H1 (cell line): Measurements from ENCODE around the gene ZNF425. TPM values are rescaled to one million over a fixed set of nuclear protein-coding genes. Genes with fewer than 3 reads are reported as not detected.

Source experiments
- CTCF ChIA-PET: fragments of 300-600 bp; sonication (Branson Sonifier 250); formaldehyde crosslinking; loops from one replicate; lab custom pipeline; 2021; ENCODE audit not compliant: partially characterized antibody; lab: Charles Lee
- POLR2A ChIA-PET: fragments of 300-600 bp; sonication (Branson Sonifier 250); formaldehyde crosslinking; loops from one replicate; lab custom pipeline; 2021; ENCODE audit warnings: inconsistent platforms; ENCODE audit not compliant: partially characterized antibody; lab: Charles Lee
- DNase-seq, 2 experiments: peaks; one replicate each; pipeline versions ENCODE4 v3.0.0 to v3.0.0-alpha.2; 2010 to 2022; ENCODE audit warnings: low spot score in 2 of 2, low read depth in 1 of 2, mixed read lengths in 1 of 2
- FAIRE-seq: peaks from 2 replicates; lab custom pipeline; 2011; peaks lifted over from hg19 to GRCh38; lab: Jason Lieb, UNC
- H2AFZ ChIP-seq: 2 replicates; pipeline ENCODE4 v1.8.1; 2012; ENCODE audit warnings: low read length, inconsistent platforms
- H2AK5ac ChIP-seq: 2 replicates; pipeline ENCODE4 v1.6.1; 2013; ENCODE audit warnings: low read depth, low read length
- H2BK120ac ChIP-seq: replicated peaks from 2 replicates; pipeline ENCODE3; 2013; ENCODE audit warnings: low read depth, low read length, inconsistent platforms
- H2BK12ac ChIP-seq: 2 replicates; pipeline ENCODE4 v1.6.1; 2013; ENCODE audit warnings: low read depth, low read length
- H2BK15ac ChIP-seq: 2 replicates; pipeline ENCODE4 v1.6.1; 2013; ENCODE audit warnings: low read length
- H2BK20ac ChIP-seq: 2 replicates; pipeline ENCODE4 v1.6.1; 2013; ENCODE audit warnings: low read length
- H2BK5ac ChIP-seq: 2 replicates; pipeline ENCODE4 v1.6.1; 2013; ENCODE audit warnings: low read depth, low read length
- H3K14ac ChIP-seq: 2 replicates; pipeline ENCODE4 v1.6.1; 2013; ENCODE audit warnings: inconsistent platforms; ENCODE audit not compliant: insufficient read length
- H3K18ac ChIP-seq: 2 replicates; pipeline ENCODE4 v1.6.1; 2013; ENCODE audit warnings: low read length; ENCODE audit errors: extremely low read depth
- H3K23ac ChIP-seq: 2 replicates; pipeline ENCODE4 v1.6.1; 2013; ENCODE audit warnings: inconsistent platforms; ENCODE audit not compliant: insufficient read length
- H3K23me2 ChIP-seq: 2 replicates; pipeline ENCODE4 v1.6.1; 2013; ENCODE audit warnings: low read depth, low read length
- H3K27ac ChIP-seq: 2 replicates; pipeline ENCODE4 v1.6.1; 2011; ENCODE audit warnings: low read depth, low read length, inconsistent platforms
- H3K27me3 ChIP-seq, 4 experiments: replicated peaks in 1 of 4; 1 replicate in 1 of 4; 2 replicates in 3 of 4; pipeline versions ENCODE4 v1.6.1 to v1.8.1; 2011 to 2013; ENCODE audit warnings: low read length in 3 of 4, mild to moderate bottlenecking in 3 of 4, inconsistent platforms in 2 of 4, mixed read lengths in 2 of 4, moderate library complexity in 1 of 4; ENCODE audit not compliant: control insufficient read depth in 3 of 4, insufficient read depth in 3 of 4; ENCODE audit errors: extremely low read depth in 1 of 4
- H3K36me3 ChIP-seq, 4 experiments: 2 replicates each; pipeline versions ENCODE4 v1.6.1 to v1.8.1; 2011 to 2013; ENCODE audit warnings: mild to moderate bottlenecking in 4 of 4, low read length in 3 of 4, moderate library complexity in 2 of 4, control low read depth in 1 of 4, inconsistent platforms in 1 of 4; ENCODE audit not compliant: insufficient read depth in 4 of 4, control insufficient read depth in 2 of 4
- H3K4ac ChIP-seq: replicated peaks from 2 replicates; pipeline ENCODE3; 2013; ENCODE audit warnings: low read length, low read depth, mixed read lengths, inconsistent platforms; ENCODE audit not compliant: insufficient read length
- H3K4me1 ChIP-seq, 4 experiments: replicated peaks in 1 of 4; 1 replicate in 1 of 4; 2 replicates in 3 of 4; pipeline versions ENCODE4 v1.6.1 to v1.8.1; 2011 to 2013; ENCODE audit warnings: low read length in 3 of 4, inconsistent platforms in 2 of 4, mixed read lengths in 1 of 4; ENCODE audit not compliant: insufficient read depth in 4 of 4, control insufficient read depth in 3 of 4
- H3K4me2 ChIP-seq, 2 experiments: 2 replicates each; pipeline versions ENCODE4 v1.6.1 to v1.8.1; 2011 to 2013; ENCODE audit warnings: low read depth in 2 of 2, low read length in 2 of 2, control low read depth in 1 of 2, inconsistent platforms in 1 of 2, mild to moderate bottlenecking in 1 of 2; ENCODE audit not compliant: insufficient read depth in 1 of 2
- H3K4me3 ChIP-seq, 4 experiments: fragments of 200-600, 300-600 bp in 1 of 4; sonication (generic), shearing (Covaris generic), sonication (Bioruptor Twin) in 1 of 4; 2 replicates each; pipeline versions ENCODE4 v1.5.1 to v1.8.1; 2011 to 2016; ENCODE audit warnings: low read length in 4 of 4, low read depth in 3 of 4, control low read depth in 2 of 4, inconsistent platforms in 2 of 4, mild to moderate bottlenecking in 2 of 4, mixed read lengths in 1 of 4, moderate library complexity in 1 of 4; ENCODE audit not compliant: insufficient read depth in 2 of 4; ENCODE audit errors: extremely low read depth in 1 of 4
- H3K56ac ChIP-seq: replicated peaks from 2 replicates; pipeline ENCODE3; 2013; ENCODE audit warnings: low read depth, mild to moderate bottlenecking, mixed read lengths, low read length, inconsistent platforms; ENCODE audit not compliant: insufficient read length
- H3K79me1 ChIP-seq: 2 replicates; pipeline ENCODE4 v1.6.1; 2013; ENCODE audit warnings: low read depth, low read length, control low read depth
- H3K79me2 ChIP-seq, 2 experiments: 2 replicates each; pipeline versions ENCODE4 v1.6.1 to v1.8.1; 2012 to 2013; ENCODE audit warnings: low read length in 2 of 2, mild to moderate bottlenecking in 2 of 2, inconsistent platforms in 1 of 2; ENCODE audit not compliant: insufficient read depth in 2 of 2, control insufficient read depth in 1 of 2
- H3K9ac ChIP-seq, 4 experiments: replicated peaks in 1 of 4; 1 replicate in 1 of 4; 2 replicates in 3 of 4; pipeline versions ENCODE4 v1.6.1 to v1.8.1; 2011 to 2013; ENCODE audit warnings: low read depth in 3 of 4, low read length in 3 of 4, control low read depth in 2 of 4, mild to moderate bottlenecking in 2 of 4, moderate library complexity in 2 of 4, inconsistent platforms in 1 of 4; ENCODE audit errors: extremely low read depth in 1 of 4
- H3K9me3 ChIP-seq, 2 experiments: 2 replicates each; pipeline versions ENCODE4 v1.6.1 to v1.8.1; 2012 to 2013; ENCODE audit warnings: mild to moderate bottlenecking in 2 of 2, moderate library complexity in 2 of 2, control low read depth in 1 of 2, inconsistent platforms in 1 of 2, low read depth in 1 of 2, low read length in 1 of 2, mixed read lengths in 1 of 2; ENCODE audit not compliant: insufficient read depth in 2 of 2
- H4K20me1 ChIP-seq, 2 experiments: replicated peaks in 1 of 2; 2 replicates each; pipeline versions ENCODE3 to v1.8.1; 2011 to 2013; ENCODE audit warnings: inconsistent platforms in 2 of 2, low read length in 2 of 2, mild to moderate bottlenecking in 1 of 2; ENCODE audit not compliant: insufficient read depth in 2 of 2, control insufficient read depth in 1 of 2
- H4K5ac ChIP-seq: 2 replicates; pipeline ENCODE4 v1.6.1; 2013; ENCODE audit warnings: low read length, low read depth, mixed read lengths, inconsistent platforms; ENCODE audit not compliant: insufficient read length
- H4K8ac ChIP-seq: 2 replicates; pipeline ENCODE4 v1.8.0; 2013; ENCODE audit warnings: mild to moderate bottlenecking, moderate library complexity, low read length, inconsistent platforms; ENCODE audit not compliant: insufficient read depth; ENCODE audit errors: extremely low read depth
- H4K91ac ChIP-seq: replicated peaks from 2 replicates; pipeline ENCODE3; 2013; ENCODE audit warnings: low read length, mixed read lengths, inconsistent platforms; ENCODE audit not compliant: insufficient read length
- CTCF ChIP-seq, 3 experiments: IDR thresholded peaks; 1 replicate in 2 of 3; 2 replicates in 1 of 3; pipeline versions ENCODE4 v1.5.1 to v1.6.1; 2011; ENCODE audit warnings: low read length in 3 of 3, mild to moderate bottlenecking in 3 of 3, inconsistent platforms in 2 of 3, low read depth in 1 of 3, moderate library complexity in 1 of 3; ENCODE audit not compliant: insufficient read depth in 1 of 3; ENCODE audit errors: control extremely low read depth in 1 of 3
- NANOG ChIP-seq: IDR thresholded peaks from 2 replicates; pipeline ENCODE4 v1.6.1; 2011; ENCODE audit warnings: low read length, low read depth, mild to moderate bottlenecking, inconsistent platforms; ENCODE audit not compliant: insufficient read depth, poor library complexity, severe bottlenecking
- WGBS, 2 experiments: shearing (Covaris generic) in 1 of 2; methylation state at CpG; one replicate each; pipeline versions ENCODE4 v1.1.6 to v1.1.7; 2013 to 2015; ENCODE audit warnings: low lambda C conversion rate in 2 of 2, mixed read lengths in 2 of 2, inconsistent platforms in 1 of 2, low coverage in 1 of 2, missing lambda C conversion rate in 1 of 2; ENCODE audit not compliant: insufficient replicate concordance in 2 of 2, insufficient coverage in 1 of 2, insufficient read length in 1 of 2; ENCODE audit errors: extremely low coverage in 1 of 2, missing lambda C conversion rate in 1 of 2; 5-methylcytosine and 5-hydroxymethylcytosine counted together
- polyA plus RNA-seq, 7 experiments: library from polyadenylated mRNA; depleted of rRNA in 3 of 7; stranded (reverse) in 5 of 7; unstranded in 2 of 7; fragments of >200 nt in 5 of 7; fragments of 200-250 nt in 2 of 7; gene quantifications; 1 replicate in 5 of 7; 2 replicates in 1 of 7; 4 replicates in 1 of 7; pipeline versions ENCODE4 v1.2.1 to v1.2.3, GENCODE V29; 2011 to 2013; ENCODE audit warnings: missing spikeins in 2 of 7, mixed read lengths in 2 of 7
- total RNA-seq: library from RNA; stranded (reverse); fragmentation: NEBNext Ultra II Directional; extraction: Animal tissue kit (Norgen Biotek cat#: 25700); gene quantifications from 2 replicates; pipeline ENCODE4 v1.2.1, GENCODE V29; 2021

The ZNF425 gene
- total and polyA plus RNA-seq, 2 of the 8 experiments (the other 6 are each of a cell fraction or from before 2014, with no cell fraction given): 3.4 to 6.1 TPM

GRCh38 chr7:149103424-149103823 is 22.7 kb downstream of the ZNF425 start:
- Histone ChIP-seq H3K27ac (no peak overlapping the region), H2BK5ac (no peak overlapping the region; the same call in 1 of the 2 replicates), H2BK15ac (no peak overlapping the region), H3K9me3 (no peaks in the 10 kb centered on the region), H3K23ac (no peak overlapping the region), H4K20me1 (no peaks in the 10 kb centered on the region), H3K4me2 (no peak overlapping the region), H2BK120ac (no peak overlapping the region), H4K8ac (peak overlapping the region; percentile 25; the same call in 1 of the 2 replicates), H3K79me1 (no peaks in the 10 kb centered on the region), H2BK12ac (no peak overlapping the region), H3K4me1 (no peaks in the 10 kb centered on the region), H3K4me3 (no peak overlapping the region), H3K27me3 (no peaks in the 10 kb centered on the region), H3K4ac (no peak overlapping the region), H4K5ac (no peak overlapping the region), H3K79me2 (no peaks in the 10 kb centered on the region), H3K9ac (no peak overlapping the region), H2AK5ac (no peak overlapping the region), H3K18ac (no peak overlapping the region), H2BK20ac (no peak overlapping the region), H3K23me2 (no peaks in the 10 kb centered on the region), H3K36me3 (peaks cover 0 to 3% (median 0%) of the 10 kb centered on the region in 4 experiments; a peak in 1 of 8 replicates), H4K91ac (no peak overlapping the region), H3K14ac (no peak overlapping the region), H3K56ac (no peak overlapping the region), H2AFZ (no peak overlapping the region)
- ChIA-PET CTCF (interaction anchor here (0.9 to 4.1 kb wide), 6 partner anchors 9 to 150 kb away, joined by 3 to 23 read pairs (median 4); partner anchors contain the start of gene ZNF425), POLR2A (interaction anchor here (0.9 to 1.2 kb wide), 2 partner anchors 14 to 43 kb away, joined by 3 read pairs; no protein-coding TSS in a partner anchor)
- FAIRE-seq (no peak), DNase-seq (no peak)
- TF ChIP-seq CTCF (IDR thresholded peaks at IDR 0.05; ENCODE audit: control extremely low read depth in 1 of 3, insufficient read depth in 1 of 3, low read depth in 1 of 3, low read length in 3 of 3) (peak in 1 of 3 experiments; percentile 28; a peak in 1 of 4 replicates), NANOG (no peak)
- 90% methylated on average over 9 of the region's 9 CpGs; no CpG with 5 or more reads in 1 of the 2 experiments for WGBS, 2 experiments
